Liver (tissue), 3 donors: ENCODE results near the gene SCAF8.

Experiments used
- HNF4G ChIP-seq: IDR thresholded peaks from 2 replicates; pipeline ENCODE4 v1.6.1; 2016; ENCODE audit warnings: antibody characterized with exemption
- TF ChIP-seq, protein P1 (sequence below): fragments of 150-350 bp; IDR thresholded peaks from 2 replicates; pipeline ENCODE4 v1.5.1; 2017; ENCODE audit warnings: improper control_type of control experiment, low read depth, low read length; ENCODE audit not compliant: missing input control
- TF ChIP-seq, protein P2 (sequence below): IDR thresholded peaks from 2 replicates; pipeline ENCODE4 v1.6.1; 2016; ENCODE audit warnings: antibody characterized with exemption
- donor health status: healthy.
- donor health status: healthy.

DNA sequence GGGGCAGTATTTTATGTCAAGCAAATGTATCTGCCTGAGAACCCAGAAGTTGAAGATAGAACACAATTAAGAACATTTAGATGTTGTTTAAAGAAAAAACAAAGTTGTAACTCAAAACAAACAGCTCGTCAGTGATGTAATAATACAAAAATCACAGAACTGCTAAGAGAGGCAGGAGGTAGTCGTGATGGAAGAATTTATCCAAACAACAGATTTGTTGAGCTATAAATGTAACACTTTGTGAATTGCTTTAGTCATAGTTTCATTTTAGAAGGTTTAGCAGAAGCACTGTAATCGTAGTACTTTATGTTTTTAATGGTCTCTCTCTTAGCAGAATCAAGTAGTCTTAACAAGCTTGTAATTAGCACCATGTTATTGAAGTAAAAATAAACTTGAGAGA, 73.6 kb downstream of the SCAF8 start:
- no peak for TF ChIP-seq HNF4G
- TF ChIP-seq, protein P1, sequence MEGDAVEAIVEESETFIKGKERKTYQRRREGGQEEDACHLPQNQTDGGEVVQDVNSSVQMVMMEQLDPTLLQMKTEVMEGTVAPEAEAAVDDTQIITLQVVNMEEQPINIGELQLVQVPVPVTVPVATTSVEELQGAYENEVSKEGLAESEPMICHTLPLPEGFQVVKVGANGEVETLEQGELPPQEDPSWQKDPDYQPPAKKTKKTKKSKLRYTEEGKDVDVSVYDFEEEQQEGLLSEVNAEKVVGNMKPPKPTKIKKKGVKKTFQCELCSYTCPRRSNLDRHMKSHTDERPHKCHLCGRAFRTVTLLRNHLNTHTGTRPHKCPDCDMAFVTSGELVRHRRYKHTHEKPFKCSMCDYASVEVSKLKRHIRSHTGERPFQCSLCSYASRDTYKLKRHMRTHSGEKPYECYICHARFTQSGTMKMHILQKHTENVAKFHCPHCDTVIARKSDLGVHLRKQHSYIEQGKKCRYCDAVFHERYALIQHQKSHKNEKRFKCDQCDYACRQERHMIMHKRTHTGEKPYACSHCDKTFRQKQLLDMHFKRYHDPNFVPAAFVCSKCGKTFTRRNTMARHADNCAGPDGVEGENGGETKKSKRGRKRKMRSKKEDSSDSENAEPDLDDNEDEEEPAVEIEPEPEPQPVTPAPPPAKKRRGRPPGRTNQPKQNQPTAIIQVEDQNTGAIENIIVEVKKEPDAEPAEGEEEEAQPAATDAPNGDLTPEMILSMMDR = no peak
- TF ChIP-seq, protein P2, sequence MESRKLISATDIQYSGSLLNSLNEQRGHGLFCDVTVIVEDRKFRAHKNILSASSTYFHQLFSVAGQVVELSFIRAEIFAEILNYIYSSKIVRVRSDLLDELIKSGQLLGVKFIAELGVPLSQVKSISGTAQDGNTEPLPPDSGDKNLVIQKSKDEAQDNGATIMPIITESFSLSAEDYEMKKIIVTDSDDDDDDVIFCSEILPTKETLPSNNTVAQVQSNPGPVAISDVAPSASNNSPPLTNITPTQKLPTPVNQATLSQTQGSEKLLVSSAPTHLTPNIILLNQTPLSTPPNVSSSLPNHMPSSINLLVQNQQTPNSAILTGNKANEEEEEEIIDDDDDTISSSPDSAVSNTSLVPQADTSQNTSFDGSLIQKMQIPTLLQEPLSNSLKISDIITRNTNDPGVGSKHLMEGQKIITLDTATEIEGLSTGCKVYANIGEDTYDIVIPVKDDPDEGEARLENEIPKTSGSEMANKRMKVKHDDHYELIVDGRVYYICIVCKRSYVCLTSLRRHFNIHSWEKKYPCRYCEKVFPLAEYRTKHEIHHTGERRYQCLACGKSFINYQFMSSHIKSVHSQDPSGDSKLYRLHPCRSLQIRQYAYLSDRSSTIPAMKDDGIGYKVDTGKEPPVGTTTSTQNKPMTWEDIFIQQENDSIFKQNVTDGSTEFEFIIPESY = no peak
